ENCODE measurements around the gene PARM1.

PARM1 gene

GRCh38 chr4:75030649-75031235 lies 97.8 kb downstream of the PARM1 start:
- DNase-seq (ENCODE audit: low spot score) = no peak

GRCh38 chr4:75031775-75032174 lies 98.9 kb downstream of the PARM1 start:
- no peak for DNase-seq (ENCODE audit: low spot score)

GRCh38 chr4:75034523-75034922 lies 101.6 kb downstream of the PARM1 start:
- no peak for DNase-seq (ENCODE audit: low spot score)

GRCh38 chr4:75035321-75035720 lies 102.4 kb downstream of the PARM1 start:
- no peak for DNase-seq (ENCODE audit: low spot score)

GRCh38 chr4:75036046-75036830 lies 103.3 kb downstream of the PARM1 start:
- DNase-seq (ENCODE audit: low spot score) = no peak

GRCh38 chr4:75037252-75037651 lies 104.3 kb downstream of the PARM1 start:
- no peak for DNase-seq (ENCODE audit: low spot score)

- no peak for DNase-seq (ENCODE audit: low spot score)
Observed at GRCh38 chr4:75038376-75038775, 105.5 kb downstream of the PARM1 start.

GRCh38 chr4:75040703-75041102 lies 107.8 kb downstream of the PARM1 start:
- DNase-seq (ENCODE audit: low spot score) = no peak

GRCh38 chr4:75042601-75043208 lies 109.8 kb downstream of the PARM1 start:
- no peak for DNase-seq (ENCODE audit: low spot score)

- DNase-seq (ENCODE audit: low spot score) = no peak
Observed at GRCh38 chr4:75046226-75046625, 113.3 kb downstream of the PARM1 start.

GRCh38 chr4:75046641-75047040 lies 113.7 kb downstream of the PARM1 start:
- no peak for DNase-seq (ENCODE audit: low spot score)

GRCh38 chr4:75048208-75048879 lies 115.4 kb downstream of the PARM1 start:
- DNase-seq (ENCODE audit: low spot score) = no peak

- no peak for DNase-seq (ENCODE audit: low spot score)
Observed at GRCh38 chr4:75051431-75051830, 118.5 kb downstream of the PARM1 start.

- no peak for DNase-seq (ENCODE audit: low spot score)
Observed at GRCh38 chr4:75053352-75053751, 120.4 kb downstream of the PARM1 start.

GRCh38 chr4:75054078-75054477 lies 121.2 kb downstream of the PARM1 start:
- DNase-seq (ENCODE audit: low spot score) = no peak

- no peak for DNase-seq (ENCODE audit: low spot score)
Observed at GRCh38 chr4:75056277-75056676, 123.4 kb downstream of the PARM1 start.

GRCh38 chr4:75057369-75057768 lies 124.5 kb downstream of the PARM1 start:
- DNase-seq (ENCODE audit: low spot score) = no peak

GRCh38 chr4:75058486-75058885 lies 125.6 kb downstream of the PARM1 start:
- no peak for DNase-seq (ENCODE audit: low spot score)

GRCh38 chr4:75063433-75063832 lies 130.5 kb downstream of the PARM1 start:
- no peak for DNase-seq (ENCODE audit: low spot score)

GRCh38 chr4:75065909-75066308 lies 133.0 kb downstream of the PARM1 start:
- DNase-seq (ENCODE audit: low spot score) = no peak

GRCh38 chr4:75069493-75070074 lies 136.7 kb downstream of the PARM1 start:
- DNase-seq (ENCODE audit: low spot score) = no peak

GRCh38 chr4:75071317-75071716 lies 138.4 kb downstream of the PARM1 start:
- no peak for DNase-seq (ENCODE audit: low spot score)
